Measurements from ENCODE around the gene PSKH1. TPM values are rescaled to one million over a fixed set of nuclear protein-coding genes. Genes with fewer than 3 reads are reported as not detected.

PSKH1 gene
- total and polyA plus RNA-seq, 9 of the 15 experiments (the other 6 are each of a cell fraction or from before 2014, with no cell fraction given) = 0.96 to 20.9 (median 9.4) TPM

DNA sequence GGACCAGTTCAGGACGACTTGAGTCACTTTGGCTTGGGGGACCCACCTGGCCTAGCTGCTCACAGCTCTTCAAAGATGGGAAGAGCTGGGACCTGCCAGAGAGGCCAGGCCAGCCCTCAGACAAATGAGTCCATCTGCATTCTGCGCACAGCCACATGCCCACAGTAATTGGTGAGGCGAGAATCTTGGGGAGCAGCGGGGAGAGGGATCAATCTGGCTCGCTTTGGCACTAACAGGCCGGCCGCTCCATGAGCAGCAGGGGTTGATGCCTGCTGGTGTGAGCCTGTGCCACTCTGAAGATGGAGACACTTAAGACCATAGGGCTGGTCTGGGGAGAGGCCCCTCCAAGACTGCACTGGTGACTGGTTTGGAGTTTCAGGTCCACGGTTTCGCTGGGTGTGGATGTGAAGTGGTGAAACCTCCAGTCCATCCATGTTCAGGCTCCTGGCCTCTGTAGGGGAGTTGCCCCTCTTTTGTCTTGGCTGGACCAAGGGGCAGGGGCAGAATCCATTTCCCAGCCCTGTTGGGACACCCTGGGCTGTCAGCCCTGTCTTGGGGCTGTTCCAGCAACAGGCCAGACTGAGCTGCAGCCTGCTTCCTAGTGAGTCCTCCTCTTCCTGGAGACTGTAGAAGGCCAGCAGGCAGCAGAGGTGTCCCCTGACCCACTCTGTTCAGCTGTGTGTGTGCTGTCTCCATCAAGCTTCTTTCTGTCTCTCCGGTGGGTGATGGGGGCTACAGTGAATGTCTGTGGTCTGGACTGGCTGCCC lies 31.3 kb downstream of the PSKH1 start:
- intact Hi-C loops (cut with micrococcal nuclease) = no loop called here
- Histone ChIP-seq H4K20me1 (replicated peaks; ENCODE audit: control insufficient read depth, insufficient read depth, low read length) (peaks cover 22% of the 10 kb centered on the region), H3K27me3 (ENCODE audit: control insufficient read depth in 2 of 2, insufficient read depth in 2 of 2, low read length in 2 of 2) (no peaks in the 10 kb centered on the region), H3K9me1 (ENCODE audit: control insufficient read depth, insufficient read depth, low read length) (peaks cover 3% of the 10 kb centered on the region), H3K4me1 (replicated peaks in 1 of 2; ENCODE audit: control insufficient read depth in 2 of 2, insufficient read depth in 2 of 2, low read length in 2 of 2) (peaks cover 13 to 26% of the 10 kb centered on the region in 2 experiments), H3K4me3 (no peak overlapping the region), H3K79me2 (ENCODE audit: control insufficient read depth, insufficient read depth, low read length) (no peaks in the 10 kb centered on the region), H3K9ac (ENCODE audit: insufficient read depth in 1 of 2, low read depth in 2 of 2, low read length in 2 of 2) (peak overlapping the region in 1 of 2 experiments; percentile 53; a peak in 1 of 4 replicates), H2AFZ (ENCODE audit: low read depth, low read length) (no peak overlapping the region), H3K27ac (ENCODE audit: extremely low read depth, low read depth, low read length) (no peak overlapping the region), H3K9me3 (replicated peaks; ENCODE audit: control insufficient read depth, insufficient read depth, low read depth, low read length) (no peaks in the 10 kb centered on the region), H3K4me2 (ENCODE audit: insufficient read depth, low read length) (no peak overlapping the region), H3K36me3 (ENCODE audit: control insufficient read depth, insufficient read depth, low read length) (no peaks in the 10 kb centered on the region; the same call in 2 of the 3 replicates)
- 76% methylated on average over 10 of the region's 10 CpGs for WGBS (ENCODE audit: insufficient coverage, low coverage, missing lambda C conversion rate)
- POLR2A ChIA-PET = interaction anchor here (0.6 to 1.6 kb wide), 4 partner anchors 13 to 307 kb away, joined by 3 to 4 read pairs (median 3); no protein-coding TSS in a partner anchor
- no peak for DNase-seq (ENCODE audit: extremely low read depth in 1 of 4, low spot score in 3 of 4)
- FAIRE-seq = no peak
- no peak for ATAC-seq
- CTCF ChIA-PET (ENCODE audit: low intra/inter-chr PET ratio) = no interaction called here
- no TSS peak for BruUV-seq (replicated peaks)
- in situ Hi-C loops (cut with MboI) = loop anchor here (10.0 kb wide), 1 partner anchor 400 kb away; the partner anchor contains the start of gene RIPOR1
- TF ChIP-seq CREB1 (IDR thresholded peaks at IDR 0.05) (no peak), CREB1 (CRISPR knock-in tag; IDR thresholded peaks at IDR 0.05) (no peak), ZNF232 (CRISPR knock-in tag; IDR thresholded peaks at IDR 0.05) (no peak), PYGO2 (tag; IDR thresholded peaks at IDR 0.05) (no peak), SNIP1 (IDR thresholded peaks at IDR 0.05; ENCODE audit: low read depth) (no peak), ILK (tag; IDR thresholded peaks at IDR 0.05; ENCODE audit: borderline replicate concordance, low read depth) (no peak), SRSF9 (IDR thresholded peaks at IDR 0.05; ENCODE audit: borderline replicate concordance, low read depth, low read length) (no peak), SMARCE1 (IDR thresholded peaks at IDR 0.05) (no peak), KAT8 (IDR thresholded peaks at IDR 0.05; ENCODE audit: low read depth) (no peak), MLLT1 (IDR thresholded peaks at IDR 0.05) (no peak), VEZF1 (CRISPR knock-in tag; IDR thresholded peaks at IDR 0.05) (no peak), ZNF184 (CRISPR knock-in tag; IDR thresholded peaks at IDR 0.05) (no peak), EHMT2 (IDR thresholded peaks at IDR 0.05) (no peak), HNRNPL (IDR thresholded peaks at IDR 0.05; ENCODE audit: low read depth, low read length) (no peak), ESRRB (CRISPR knock-in tag; IDR thresholded peaks at IDR 0.05; ENCODE audit: borderline replicate concordance) (no peak), SP2 (IDR thresholded peaks at IDR 0.05; ENCODE audit: extremely low read depth, low read depth, low read length, poor library complexity, severe bottlenecking) (no peak)
- TF ChIP-seq, protein P1, sequence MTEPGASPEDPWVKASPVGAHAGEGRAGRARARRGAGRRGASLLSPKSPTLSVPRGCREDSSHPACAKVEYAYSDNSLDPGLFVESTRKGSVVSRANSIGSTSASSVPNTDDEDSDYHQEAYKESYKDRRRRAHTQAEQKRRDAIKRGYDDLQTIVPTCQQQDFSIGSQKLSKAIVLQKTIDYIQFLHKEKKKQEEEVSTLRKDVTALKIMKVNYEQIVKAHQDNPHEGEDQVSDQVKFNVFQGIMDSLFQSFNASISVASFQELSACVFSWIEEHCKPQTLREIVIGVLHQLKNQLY (CRISPR knock-in tag; conservative IDR thresholded peaks at IDR 0.05) = no peak
- TF ChIP-seq, protein P2, sequence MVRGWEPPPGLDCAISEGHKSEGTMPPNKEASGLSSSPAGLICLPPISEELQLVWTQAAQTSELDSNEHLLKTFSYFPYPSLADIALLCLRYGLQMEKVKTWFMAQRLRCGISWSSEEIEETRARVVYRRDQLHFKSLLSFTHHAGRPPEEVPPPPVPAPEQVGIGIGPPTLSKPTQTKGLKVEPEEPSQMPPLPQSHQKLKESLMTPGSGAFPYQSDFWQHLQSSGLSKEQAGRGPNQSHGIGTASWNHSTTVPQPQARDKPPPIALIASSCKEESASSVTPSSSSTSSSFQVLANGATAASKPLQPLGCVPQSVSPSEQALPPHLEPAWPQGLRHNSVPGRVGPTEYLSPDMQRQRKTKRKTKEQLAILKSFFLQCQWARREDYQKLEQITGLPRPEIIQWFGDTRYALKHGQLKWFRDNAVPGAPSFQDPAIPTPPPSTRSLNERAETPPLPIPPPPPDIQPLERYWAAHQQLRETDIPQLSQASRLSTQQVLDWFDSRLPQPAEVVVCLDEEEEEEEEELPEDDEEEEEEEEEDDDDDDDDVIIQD (CRISPR knock-in tag; IDR thresholded peaks at IDR 0.05) = no peak
